CD4-positive, alpha-beta T cell (primary cell): ENCODE measurements around the gene CDK18. TPM values are rescaled to one million over a fixed set of nuclear protein-coding genes. Genes with fewer than 3 reads are reported as not detected.

Experiments used
- ATAC-seq: fragments of 200-7000 bp; cut with Tn5 transposase; one replicate; pipeline ENCODE4 v1.10.0; 2022; ENCODE audit warnings: mild to moderate bottlenecking; ENCODE audit not compliant: poor library complexity
- CTCF ChIA-PET: fragments of 350-600 bp; sonication (Branson Sonifier 250); formaldehyde crosslinking; loops from one replicate; lab custom pipeline; 2021; ENCODE audit warnings: antibody characterized with exemption, inconsistent platforms; lab: Charles Lee
- POLR2A ChIA-PET: fragments of 350-600 bp; sonication (Branson Sonifier 250); formaldehyde crosslinking; loops from one replicate; lab custom pipeline; 2021; ENCODE audit warnings: antibody characterized with exemption, inconsistent platforms; lab: Charles Lee
- DNase-seq, 14 experiments: peaks; one replicate each; pipeline ENCODE4 v3.0.0-alpha.2; 2013 to 2020; ENCODE audit warnings: mixed read lengths in 2 of 14
- H3K27ac ChIP-seq, 2 donors: one replicate each; pipeline versions ENCODE4 v1.5.1 to v1.7.0; 2013; ENCODE audit warnings: low read length in 2 of 2, low read depth in 1 of 2, mild to moderate bottlenecking in 1 of 2
- H3K27me3 ChIP-seq, 2 experiments: 1 replicate in 1 of 2; 2 replicates in 1 of 2; pipeline versions ENCODE4 v1.6.1 to v1.7.0; 2013; ENCODE audit warnings: low read length in 2 of 2, control low read depth in 1 of 2, mild to moderate bottlenecking in 1 of 2, moderate library complexity in 1 of 2; ENCODE audit not compliant: insufficient read depth in 2 of 2, control insufficient read depth in 1 of 2
- H3K36me3 ChIP-seq: one replicate; pipeline ENCODE4 v1.6.1; 2013; ENCODE audit warnings: low read length, control low read depth; ENCODE audit not compliant: insufficient read depth
- H3K4me1 ChIP-seq: one replicate; pipeline ENCODE4 v1.6.1; 2013; ENCODE audit warnings: low read length, control low read depth; ENCODE audit not compliant: insufficient read depth
- H3K4me3 ChIP-seq: one replicate; pipeline ENCODE4 v1.5.1; 2013; ENCODE audit warnings: mild to moderate bottlenecking, low read length, moderate library complexity
- H3K9me3 ChIP-seq, 2 experiments: 1 replicate in 1 of 2; 2 replicates in 1 of 2; pipeline versions ENCODE4 v1.6.1 to v1.7.0; 2013; ENCODE audit warnings: low read length in 2 of 2, mild to moderate bottlenecking in 2 of 2, control low read depth in 1 of 2, moderate library complexity in 1 of 2; ENCODE audit not compliant: control insufficient read depth in 1 of 2, insufficient read depth in 1 of 2
- H3K27ac Mint-ChIP-seq: one replicate; pipeline ENCODE4 v1.8.0; 2020; ENCODE audit warnings: mixed read lengths
- H3K27me3 Mint-ChIP-seq: one replicate; pipeline ENCODE4 v1.8.0; 2021; ENCODE audit warnings: mixed read lengths
- H3K36me3 Mint-ChIP-seq: one replicate; pipeline ENCODE4 v1.8.0; 2021; ENCODE audit warnings: low read depth, mixed read lengths
- H3K4me1 Mint-ChIP-seq: one replicate; pipeline ENCODE4 v1.8.0; 2021; ENCODE audit warnings: low read depth, mixed read lengths
- H3K4me3 Mint-ChIP-seq: one replicate; pipeline ENCODE4 v1.8.0; 2020; ENCODE audit warnings: mild to moderate bottlenecking, mixed read lengths
- H3K9me3 Mint-ChIP-seq: one replicate; pipeline ENCODE4 v1.8.0; 2020; ENCODE audit warnings: mixed read lengths
- intact Hi-C, 2 experiments: fragments of 100-400 bp; cut with DNase I in 1 of 2; cut with micrococcal nuclease in 1 of 2; formaldehyde crosslinking; loops; one replicate each; pipeline versions ENCODE4 v1.15.1 to v1.9.0; 2023 to 2025; cut with DNase I, micrococcal nuclease
- total RNA-seq, 174 experiments: library from RNA in 2 of 174; stranded (reverse) in 2 of 174; gene quantifications; one replicate each; pipeline ENCODE4 v1.2.3 and lab custom pipeline; 2021 to 2026
- TF ChIP-seq, protein P1 (sequence below): fragments of 200-600 bp; IDR thresholded peaks from one replicate; pipeline ENCODE4 v1.8.0; 2022; ENCODE audit warnings: antibody characterized with exemption, mild to moderate bottlenecking

Gene CDK18
- total RNA-seq, 2 experiments from 2014 or later, result 1.6 to 2.7 TPM

DNA sequence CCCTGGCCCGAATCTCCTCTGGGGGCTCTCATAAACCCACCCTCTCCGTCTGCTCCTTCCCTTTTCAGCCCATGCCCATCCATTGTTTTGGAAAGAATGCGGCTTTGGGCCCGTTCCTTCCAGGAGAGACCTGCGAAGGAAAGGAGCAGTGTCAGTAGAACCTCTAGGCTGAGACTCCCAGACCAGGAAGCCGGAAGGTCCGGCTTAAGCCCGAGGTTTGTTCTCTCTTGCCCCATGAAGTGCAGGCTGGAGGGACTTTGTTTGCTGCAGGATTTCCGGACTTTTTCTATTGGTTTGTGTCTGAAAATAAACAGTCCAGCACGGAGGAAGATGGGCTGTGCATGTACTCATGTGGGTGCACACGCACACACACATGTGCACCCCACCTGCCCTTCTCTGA is 77.6 kb downstream of the CDK18 start:
- Histone ChIP-seq H3K9me3 (no peaks in the 10 kb centered on the region), H3K4me3 (no peak overlapping the region), H3K27ac (no peak overlapping the region), H3K27me3 (peaks cover 6 to 16% of the 10 kb centered on the region in 2 experiments), H3K36me3 (no peaks in the 10 kb centered on the region), H3K4me1 (no peaks in the 10 kb centered on the region)
- DNase-seq (peak in 1 of 14 experiments; percentile 2), ATAC-seq (no peak)
- no peaks in the 10 kb centered on the region for H3K4me1 Mint-ChIP-seq
- ChIA-PET CTCF (no interaction called here), POLR2A (no interaction called here)
- TF ChIP-seq, protein P1, sequence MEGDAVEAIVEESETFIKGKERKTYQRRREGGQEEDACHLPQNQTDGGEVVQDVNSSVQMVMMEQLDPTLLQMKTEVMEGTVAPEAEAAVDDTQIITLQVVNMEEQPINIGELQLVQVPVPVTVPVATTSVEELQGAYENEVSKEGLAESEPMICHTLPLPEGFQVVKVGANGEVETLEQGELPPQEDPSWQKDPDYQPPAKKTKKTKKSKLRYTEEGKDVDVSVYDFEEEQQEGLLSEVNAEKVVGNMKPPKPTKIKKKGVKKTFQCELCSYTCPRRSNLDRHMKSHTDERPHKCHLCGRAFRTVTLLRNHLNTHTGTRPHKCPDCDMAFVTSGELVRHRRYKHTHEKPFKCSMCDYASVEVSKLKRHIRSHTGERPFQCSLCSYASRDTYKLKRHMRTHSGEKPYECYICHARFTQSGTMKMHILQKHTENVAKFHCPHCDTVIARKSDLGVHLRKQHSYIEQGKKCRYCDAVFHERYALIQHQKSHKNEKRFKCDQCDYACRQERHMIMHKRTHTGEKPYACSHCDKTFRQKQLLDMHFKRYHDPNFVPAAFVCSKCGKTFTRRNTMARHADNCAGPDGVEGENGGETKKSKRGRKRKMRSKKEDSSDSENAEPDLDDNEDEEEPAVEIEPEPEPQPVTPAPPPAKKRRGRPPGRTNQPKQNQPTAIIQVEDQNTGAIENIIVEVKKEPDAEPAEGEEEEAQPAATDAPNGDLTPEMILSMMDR, result no peak
- H3K9me3 Mint-ChIP-seq, result no peaks in the 10 kb centered on the region
- peaks cover 23% of the 10 kb centered on the region for H3K27me3 Mint-ChIP-seq
- no peak overlapping the region for H3K4me3 Mint-ChIP-seq
- H3K36me3 Mint-ChIP-seq, result no peaks in the 10 kb centered on the region
- intact Hi-C loops, result no loop called here
- H3K27ac Mint-ChIP-seq, result no peak overlapping the region

Other genes with a start within 250 kb of the CDK18 start
- 10 to 100 TPM; 14.9 to 15.3 TPM for gene NUAK2, start 182.9 kb upstream of the CDK18 start, total RNA-seq
- gene KLHDC8A, start 147.7 kb upstream of the CDK18 start, total RNA-seq, result not detected
- not detected for gene LEMD1, start 82.6 kb upstream of the CDK18 start, total RNA-seq
- gene BLACAT1, start 48.6 kb upstream of the CDK18 start, total RNA-seq, result not detected
- gene ELK4, start 127.3 kb downstream of the CDK18 start, total RNA-seq, result 100 to 1,000 TPM; 145 to 154 TPM
- under 1 TPM in 1 of 2 experiments, not detected in 1; 0.11 TPM for gene SLC45A3, start 175.8 kb downstream of the CDK18 start, total RNA-seq
- gene NUCKS1, start 245.5 kb downstream of the CDK18 start, total RNA-seq, result 10 to 100 TPM; 80.6 to 84.7 TPM